CD4-positive, alpha-beta T cell (primary cell): ENCODE measurements around the gene GALNT10. TPM values are rescaled to one million over a fixed set of nuclear protein-coding genes. Genes with fewer than 3 reads are reported as not detected.
A peak's percentile ranks its signal among the peaks of the same experiment; 100 is the strongest.

Experiments used
- ATAC-seq: fragments of 200-7000 bp; cut with Tn5 transposase; one replicate; pipeline ENCODE4 v1.10.0; 2022; ENCODE audit warnings: mild to moderate bottlenecking; ENCODE audit not compliant: poor library complexity
- CTCF ChIA-PET: fragments of 350-600 bp; sonication (Branson Sonifier 250); formaldehyde crosslinking; loops from one replicate; lab custom pipeline; 2021; ENCODE audit warnings: antibody characterized with exemption, inconsistent platforms; lab: Charles Lee
- POLR2A ChIA-PET: fragments of 350-600 bp; sonication (Branson Sonifier 250); formaldehyde crosslinking; loops from one replicate; lab custom pipeline; 2021; ENCODE audit warnings: antibody characterized with exemption, inconsistent platforms; lab: Charles Lee
- DNase-seq, 14 experiments: peaks; one replicate each; pipeline ENCODE4 v3.0.0-alpha.2; 2013 to 2020; ENCODE audit warnings: mixed read lengths in 2 of 14
- H3K27ac ChIP-seq, 2 donors: one replicate each; pipeline versions ENCODE4 v1.5.1 to v1.7.0; 2013; ENCODE audit warnings: low read length in 2 of 2, low read depth in 1 of 2, mild to moderate bottlenecking in 1 of 2
- H3K27me3 ChIP-seq, 2 experiments: 1 replicate in 1 of 2; 2 replicates in 1 of 2; pipeline versions ENCODE4 v1.6.1 to v1.7.0; 2013; ENCODE audit warnings: low read length in 2 of 2, control low read depth in 1 of 2, mild to moderate bottlenecking in 1 of 2, moderate library complexity in 1 of 2; ENCODE audit not compliant: insufficient read depth in 2 of 2, control insufficient read depth in 1 of 2
- H3K36me3 ChIP-seq: one replicate; pipeline ENCODE4 v1.6.1; 2013; ENCODE audit warnings: low read length, control low read depth; ENCODE audit not compliant: insufficient read depth
- H3K4me1 ChIP-seq: one replicate; pipeline ENCODE4 v1.6.1; 2013; ENCODE audit warnings: low read length, control low read depth; ENCODE audit not compliant: insufficient read depth
- H3K4me3 ChIP-seq: one replicate; pipeline ENCODE4 v1.5.1; 2013; ENCODE audit warnings: mild to moderate bottlenecking, low read length, moderate library complexity
- H3K9me3 ChIP-seq, 2 experiments: 1 replicate in 1 of 2; 2 replicates in 1 of 2; pipeline versions ENCODE4 v1.6.1 to v1.7.0; 2013; ENCODE audit warnings: low read length in 2 of 2, mild to moderate bottlenecking in 2 of 2, control low read depth in 1 of 2, moderate library complexity in 1 of 2; ENCODE audit not compliant: control insufficient read depth in 1 of 2, insufficient read depth in 1 of 2
- H3K27ac Mint-ChIP-seq: one replicate; pipeline ENCODE4 v1.8.0; 2020; ENCODE audit warnings: mixed read lengths
- H3K27me3 Mint-ChIP-seq: one replicate; pipeline ENCODE4 v1.8.0; 2021; ENCODE audit warnings: mixed read lengths
- H3K36me3 Mint-ChIP-seq: one replicate; pipeline ENCODE4 v1.8.0; 2021; ENCODE audit warnings: low read depth, mixed read lengths
- H3K4me1 Mint-ChIP-seq: one replicate; pipeline ENCODE4 v1.8.0; 2021; ENCODE audit warnings: low read depth, mixed read lengths
- H3K4me3 Mint-ChIP-seq: one replicate; pipeline ENCODE4 v1.8.0; 2020; ENCODE audit warnings: mild to moderate bottlenecking, mixed read lengths
- H3K9me3 Mint-ChIP-seq: one replicate; pipeline ENCODE4 v1.8.0; 2020; ENCODE audit warnings: mixed read lengths
- intact Hi-C, 2 experiments: fragments of 100-400 bp; cut with DNase I in 1 of 2; cut with micrococcal nuclease in 1 of 2; formaldehyde crosslinking; loops; one replicate each; pipeline versions ENCODE4 v1.15.1 to v1.9.0; 2023 to 2025; cut with DNase I, micrococcal nuclease
- total RNA-seq, 174 experiments: library from RNA in 2 of 174; stranded (reverse) in 2 of 174; gene quantifications; one replicate each; pipeline ENCODE4 v1.2.3 and lab custom pipeline; 2021 to 2026
- TF ChIP-seq, protein P1 (sequence below): fragments of 200-600 bp; IDR thresholded peaks from one replicate; pipeline ENCODE4 v1.8.0; 2022; ENCODE audit warnings: antibody characterized with exemption, mild to moderate bottlenecking

Gene GALNT10
- total RNA-seq, 2 experiments from 2014 or later, result 21.7 to 23.0 TPM

DNA sequence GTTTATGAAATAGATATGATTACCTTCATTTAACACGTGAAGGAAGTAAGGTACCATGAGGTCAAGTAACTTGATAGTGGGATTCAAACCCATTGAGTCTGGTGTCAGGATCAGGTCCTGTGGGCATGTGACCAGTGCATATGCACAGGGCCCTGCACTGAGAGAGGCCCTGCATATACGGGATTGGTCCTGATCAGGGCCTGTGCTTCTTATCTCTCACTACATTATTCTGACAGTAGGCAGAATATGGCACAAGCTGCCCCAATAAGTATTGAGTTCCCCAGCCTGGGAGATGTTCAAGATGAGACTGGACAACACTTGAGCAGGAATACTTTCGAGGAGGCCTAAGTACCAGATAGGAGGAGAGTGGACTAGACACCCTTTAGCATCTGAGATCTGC lies 44.0 kb downstream of the GALNT10 start:
- Mint-ChIP-seq H3K27ac (no peak overlapping the region), H3K27me3 (no peaks in the 10 kb centered on the region), H3K36me3 (no peaks in the 10 kb centered on the region), H3K4me3 (no peak overlapping the region), H3K4me1 (peaks cover 39% of the 10 kb centered on the region), H3K9me3 (no peaks in the 10 kb centered on the region)
- Histone ChIP-seq H3K4me1 (peaks cover 2% of the 10 kb centered on the region), H3K27me3 (no peaks in the 10 kb centered on the region), H3K9me3 (no peaks in the 10 kb centered on the region), H3K36me3 (peaks cover 5% of the 10 kb centered on the region), H3K27ac (no peak overlapping the region), H3K4me3 (no peak overlapping the region)
- ChIA-PET POLR2A (no interaction called here), CTCF (interaction anchor here (1.1 kb wide), 1 partner anchor 32 kb away, joined by 3 read pairs; no protein-coding TSS in a partner anchor)
- ATAC-seq (no peak), DNase-seq (no peak)
- intact Hi-C loops, result no loop called here
- TF ChIP-seq, protein P1, sequence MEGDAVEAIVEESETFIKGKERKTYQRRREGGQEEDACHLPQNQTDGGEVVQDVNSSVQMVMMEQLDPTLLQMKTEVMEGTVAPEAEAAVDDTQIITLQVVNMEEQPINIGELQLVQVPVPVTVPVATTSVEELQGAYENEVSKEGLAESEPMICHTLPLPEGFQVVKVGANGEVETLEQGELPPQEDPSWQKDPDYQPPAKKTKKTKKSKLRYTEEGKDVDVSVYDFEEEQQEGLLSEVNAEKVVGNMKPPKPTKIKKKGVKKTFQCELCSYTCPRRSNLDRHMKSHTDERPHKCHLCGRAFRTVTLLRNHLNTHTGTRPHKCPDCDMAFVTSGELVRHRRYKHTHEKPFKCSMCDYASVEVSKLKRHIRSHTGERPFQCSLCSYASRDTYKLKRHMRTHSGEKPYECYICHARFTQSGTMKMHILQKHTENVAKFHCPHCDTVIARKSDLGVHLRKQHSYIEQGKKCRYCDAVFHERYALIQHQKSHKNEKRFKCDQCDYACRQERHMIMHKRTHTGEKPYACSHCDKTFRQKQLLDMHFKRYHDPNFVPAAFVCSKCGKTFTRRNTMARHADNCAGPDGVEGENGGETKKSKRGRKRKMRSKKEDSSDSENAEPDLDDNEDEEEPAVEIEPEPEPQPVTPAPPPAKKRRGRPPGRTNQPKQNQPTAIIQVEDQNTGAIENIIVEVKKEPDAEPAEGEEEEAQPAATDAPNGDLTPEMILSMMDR, result no peak

DNA sequence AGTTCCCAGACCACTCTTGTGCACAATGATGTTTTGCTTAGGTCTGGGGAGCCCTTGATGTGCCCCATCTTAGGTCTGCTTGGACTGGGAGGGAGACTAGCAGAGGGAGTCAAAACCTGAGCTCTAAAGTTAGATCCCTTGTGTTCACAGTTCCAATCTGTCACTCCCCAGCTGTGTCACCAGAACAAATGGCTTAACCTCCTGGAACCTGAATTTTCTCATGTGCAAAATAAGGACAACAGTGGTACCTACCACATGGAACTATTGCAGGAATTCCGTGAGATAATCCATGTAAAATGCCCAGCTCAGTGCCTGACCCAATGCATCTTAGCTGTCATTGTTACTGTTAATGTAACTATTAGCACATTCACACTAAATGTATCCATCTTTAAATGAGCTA lies 45.5 kb downstream of the GALNT10 start:
- ChIA-PET CTCF (interaction anchor here (1.5 to 1.7 kb wide), 2 partner anchors 20 to 164 kb away, joined by 4 to 5 read pairs; no protein-coding TSS in a partner anchor), POLR2A (interaction anchor here (1.5 to 2.0 kb wide), 3 partner anchors 14 to 44 kb away, joined by 3 to 6 read pairs (median 4); no protein-coding TSS in a partner anchor)
- Histone ChIP-seq H3K27me3 (no peaks in the 10 kb centered on the region), H3K36me3 (no peaks in the 10 kb centered on the region), H3K9me3 (no peaks in the 10 kb centered on the region), H3K27ac (no peak overlapping the region), H3K4me3 (no peak overlapping the region), H3K4me1 (peaks cover 2% of the 10 kb centered on the region)
- intact Hi-C loops, result no loop called here
- TF ChIP-seq, protein P1, result no peak
- Mint-ChIP-seq H3K4me1 (peaks cover 53% of the 10 kb centered on the region), H3K27me3 (no peaks in the 10 kb centered on the region), H3K9me3 (no peaks in the 10 kb centered on the region), H3K27ac (no peak overlapping the region), H3K36me3 (no peaks in the 10 kb centered on the region), H3K4me3 (no peak overlapping the region)
- no peak for ATAC-seq
- DNase-seq, result no peak

DNA sequence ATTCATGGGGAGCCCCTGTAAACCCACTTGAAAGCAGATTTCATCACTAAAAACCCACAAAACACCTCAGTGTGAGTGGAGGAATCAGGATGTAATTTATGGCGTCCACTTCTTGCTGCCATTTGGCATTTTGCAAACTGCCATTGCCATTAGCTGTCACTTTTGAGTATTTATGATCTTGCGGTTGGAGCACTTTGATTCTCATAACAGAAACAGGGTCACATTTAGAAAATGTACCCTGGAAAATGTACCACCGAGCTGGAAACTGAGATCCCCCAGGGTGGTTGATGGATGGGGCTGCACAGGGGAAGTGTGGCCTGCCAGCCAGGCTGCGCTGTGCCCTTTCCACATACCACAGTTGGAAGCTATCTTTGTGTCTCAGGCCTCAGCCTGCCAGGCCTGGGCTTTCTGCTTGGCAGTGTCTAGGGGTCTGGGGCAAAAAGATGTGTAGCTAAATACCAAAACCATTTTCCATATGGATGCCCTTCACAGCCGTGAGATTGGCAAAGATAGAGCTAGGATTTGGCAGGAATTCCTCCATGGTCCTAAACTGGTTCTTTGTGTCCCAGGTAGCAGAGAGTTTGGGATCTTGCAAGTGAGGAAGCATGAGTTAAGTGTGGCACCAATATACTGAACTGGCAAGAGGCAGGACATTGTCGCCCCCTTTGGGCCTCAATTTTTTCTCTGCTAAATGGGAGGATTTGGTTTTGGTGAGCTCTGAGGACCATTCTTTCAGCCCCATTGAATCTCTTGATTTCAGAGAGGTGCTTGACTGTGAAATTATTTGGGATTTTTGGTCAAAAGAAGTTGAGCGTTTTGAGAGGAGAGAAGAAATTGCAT lies 46.2 kb downstream of the GALNT10 start:
- ATAC-seq (no peak), DNase-seq (peak in 3 of 14 experiments; percentile 20 to 40 (median 23))
- peaks cover 55% of the 10 kb centered on the region for H3K4me1 Mint-ChIP-seq

More for the DNA sequence above, 46.2 kb downstream of the GALNT10 start:
- H3K4me3 ChIP-seq, result no peak overlapping the region
- Mint-ChIP-seq H3K9me3 (no peaks in the 10 kb centered on the region), H3K4me3 (no peak overlapping the region), H3K27me3 (no peaks in the 10 kb centered on the region), H3K27ac (no peak overlapping the region), H3K36me3 (no peaks in the 10 kb centered on the region)
- H3K27me3 ChIP-seq, result no peaks in the 10 kb centered on the region
- peaks cover 2% of the 10 kb centered on the region for H3K4me1 ChIP-seq
- ChIA-PET CTCF (interaction anchor here (0.6 to 1.7 kb wide), 3 partner anchors 21 to 164 kb away, joined by 4 to 5 read pairs (median 4); no protein-coding TSS in a partner anchor), POLR2A (interaction anchor here (1.5 to 2.0 kb wide), 3 partner anchors 15 to 45 kb away, joined by 3 to 6 read pairs (median 4); no protein-coding TSS in a partner anchor)
- H3K27ac ChIP-seq, result no peak overlapping the region
- intact Hi-C loops, result no loop called here
- no peaks in the 10 kb centered on the region for H3K9me3 ChIP-seq
- no peaks in the 10 kb centered on the region for H3K36me3 ChIP-seq
- TF ChIP-seq, protein P1, result no peak
